IMR-90 (cell line): ENCODE measurements around the gene WDR53. TPM values are rescaled to one million over a fixed set of nuclear protein-coding genes. Genes with fewer than 3 reads are reported as not detected.

Source experiments
- ATAC-seq: fragments of 200-7000 bp; cut with Tn5 transposase; 2 replicates; pipeline ENCODE4 v1.9.1; 2020; ENCODE audit warnings: low read depth, mild to moderate bottlenecking, moderate library complexity
- BruUV-seq: library from RNA; stranded (reverse); fragments of 400-500 nt; replicated peaks from 2 replicates; lab custom pipeline; 2021; lab: Mats Ljungman, UMichigan
- CTCF ChIA-PET: fragments of 300-600 bp; formaldehyde crosslinking; extraction: SDS; loops from one replicate; lab custom pipeline; 2021; ENCODE audit warnings: antibody characterized with exemption; lab: Yijun Ruan, JAX
- POLR2A ChIA-PET: fragments of 300-600 bp; sonication (Branson Sonifier 250); formaldehyde crosslinking; loops from one replicate; lab custom pipeline; 2022; ENCODE audit warnings: antibody characterized with exemption; ENCODE audit not compliant: unreplicated experiment; lab: Charles Lee
- DNase-seq: peaks from one replicate; pipeline ENCODE4 v3.0.0; 2013
- H2AFZ ChIP-seq: replicated peaks from 2 replicates; pipeline ENCODE3; 2013; ENCODE audit warnings: low read length, mild to moderate bottlenecking; ENCODE audit not compliant: poor library complexity
- H2AK5ac ChIP-seq: 2 replicates; pipeline ENCODE4 v1.6.1; 2013; ENCODE audit warnings: low read depth, low read length, inconsistent platforms
- H2AK9ac ChIP-seq: replicated peaks from 2 replicates; pipeline ENCODE3; 2013; ENCODE audit warnings: mild to moderate bottlenecking, low read depth, low read length, moderate library complexity; ENCODE audit not compliant: poor library complexity
- H2BK120ac ChIP-seq: 2 replicates; pipeline ENCODE4 v1.6.1; 2013; ENCODE audit warnings: low read depth, low read length, inconsistent platforms
- H2BK15ac ChIP-seq: 3 replicates; pipeline ENCODE4 v1.6.1; 2013; ENCODE audit warnings: low read depth, low read length, inconsistent platforms
- H2BK20ac ChIP-seq: 2 replicates; pipeline ENCODE4 v1.6.1; 2013; ENCODE audit warnings: low read depth, mild to moderate bottlenecking, inconsistent platforms, low read length, moderate library complexity
- H2BK5ac ChIP-seq: 2 replicates; pipeline ENCODE4 v1.6.1; 2013; ENCODE audit warnings: mild to moderate bottlenecking, low read depth, low read length, inconsistent platforms; ENCODE audit not compliant: poor library complexity, severe bottlenecking
- H3K14ac ChIP-seq: replicated peaks from 2 replicates; pipeline ENCODE4 v1.6.1; 2013; ENCODE audit warnings: low read depth, low read length, inconsistent platforms
- H3K18ac ChIP-seq: 2 replicates; pipeline ENCODE4 v1.6.1; 2013; ENCODE audit warnings: low read depth, low read length, control low read depth
- H3K23ac ChIP-seq: 2 replicates; pipeline ENCODE4 v1.6.1; 2013; ENCODE audit warnings: low read depth, low read length, inconsistent platforms
- H3K27ac ChIP-seq: 2 replicates; pipeline ENCODE4 v1.5.1; 2013; ENCODE audit warnings: mild to moderate bottlenecking, control low read depth, low read length; ENCODE audit not compliant: insufficient read depth
- H3K27me3 ChIP-seq: 2 replicates; pipeline ENCODE4 v1.6.1; 2013; ENCODE audit warnings: low read length; ENCODE audit not compliant: control insufficient read depth, insufficient read depth
- H3K36me3 ChIP-seq: 2 replicates; pipeline ENCODE4 v1.6.1; 2013; ENCODE audit warnings: low read length, mixed read lengths; ENCODE audit not compliant: control insufficient read depth, insufficient read depth
- H3K4ac ChIP-seq: 2 replicates; pipeline ENCODE4 v1.6.1; 2013; ENCODE audit warnings: low read depth, low read length, inconsistent platforms
- H3K4me1 ChIP-seq: 2 replicates; pipeline ENCODE4 v1.6.1; 2013; ENCODE audit warnings: low read length, mixed read lengths; ENCODE audit not compliant: control insufficient read depth, insufficient read depth
- H3K4me2 ChIP-seq: 2 replicates; pipeline ENCODE4 v1.6.1; 2013; ENCODE audit warnings: low read depth, mild to moderate bottlenecking, control low read depth, low read length, moderate library complexity
- H3K4me3 ChIP-seq: 2 replicates; pipeline ENCODE4 v1.5.1; 2013; ENCODE audit warnings: low read depth, mild to moderate bottlenecking, control low read depth, low read length, moderate library complexity; ENCODE audit not compliant: insufficient read depth
- H3K56ac ChIP-seq: 2 replicates; pipeline ENCODE4 v1.6.1; 2013; ENCODE audit warnings: low read length, inconsistent platforms; ENCODE audit not compliant: insufficient read depth; ENCODE audit errors: extremely low read depth
- H3K79me1 ChIP-seq, 2 experiments: 2 replicates each; pipeline ENCODE4 v1.6.1; 2013; ENCODE audit warnings: low read length in 2 of 2, inconsistent platforms in 1 of 2, low read depth in 1 of 2
- H3K9ac ChIP-seq: 2 replicates; pipeline ENCODE4 v1.6.1; 2013; ENCODE audit warnings: low read depth, low read length, control low read depth
- H3K9me1 ChIP-seq: 2 replicates; pipeline ENCODE4 v1.6.1; 2013; ENCODE audit warnings: low read length, inconsistent platforms; ENCODE audit not compliant: insufficient read depth
- H3K9me3 ChIP-seq: 2 replicates; pipeline ENCODE4 v1.6.1; 2013; ENCODE audit warnings: low read length; ENCODE audit not compliant: control insufficient read depth, insufficient read depth
- H4K20me1 ChIP-seq: 2 replicates; pipeline ENCODE4 v1.6.1; 2013; ENCODE audit warnings: low read length, inconsistent platforms; ENCODE audit not compliant: insufficient read depth
- H4K5ac ChIP-seq: 2 replicates; pipeline ENCODE4 v1.6.1; 2013; ENCODE audit warnings: mild to moderate bottlenecking, low read depth, low read length, control low read depth
- H4K8ac ChIP-seq, 2 experiments: 2 replicates each; pipeline ENCODE4 v1.6.1; 2013; ENCODE audit warnings: low read depth in 2 of 2, low read length in 2 of 2, control low read depth in 1 of 2, inconsistent platforms in 1 of 2
- H4K91ac ChIP-seq: 2 replicates; pipeline ENCODE4 v1.6.1; 2013; ENCODE audit warnings: low read depth, low read length, inconsistent platforms; ENCODE audit not compliant: insufficient read depth
- CEBPB ChIP-seq: IDR thresholded peaks from 2 replicates; pipeline ENCODE4 v1.6.1; 2012; ENCODE audit warnings: low read depth, low read length, improper control_type of control experiment
- ELK1 ChIP-seq: fragments of 150-350 bp; IDR thresholded peaks from 2 replicates; pipeline ENCODE4 v1.6.1; 2016; ENCODE audit warnings: low read depth, mild to moderate bottlenecking, low read length, moderate library complexity, borderline replicate concordance
- MAFK ChIP-seq: IDR thresholded peaks from 2 replicates; pipeline ENCODE4 v1.6.1; 2012; ENCODE audit warnings: low read depth, low read length, improper control_type of control experiment
- MAZ ChIP-seq: IDR thresholded peaks from 2 replicates; pipeline ENCODE4 v1.6.1; 2012; ENCODE audit warnings: low read depth, mild to moderate bottlenecking, low read length, improper control_type of control experiment, moderate library complexity, borderline replicate concordance
- POLR2A ChIP-seq: IDR thresholded peaks from 2 replicates; pipeline ENCODE4 v1.6.1; 2012; ENCODE audit warnings: mild to moderate bottlenecking, low read depth, low read length
- RAD21 ChIP-seq: IDR thresholded peaks from 2 replicates; pipeline ENCODE4 v1.6.1; 2012; ENCODE audit warnings: low read length, improper control_type of control experiment
- RCOR1 ChIP-seq: IDR thresholded peaks from 2 replicates; pipeline ENCODE4 v1.6.1; 2012; ENCODE audit warnings: mild to moderate bottlenecking, low read length, improper control_type of control experiment; ENCODE audit not compliant: insufficient replicate concordance
- RFX5 ChIP-seq: IDR thresholded peaks from 2 replicates; pipeline ENCODE4 v1.8.0; 2012; ENCODE audit warnings: low read depth, mild to moderate bottlenecking, low read length, moderate library complexity
- USF2 ChIP-seq: fragments of 150-350 bp; IDR thresholded peaks from 2 replicates; pipeline ENCODE4 v1.6.1; 2017; ENCODE audit warnings: mild to moderate bottlenecking, antibody characterized with exemption, low read length, low read depth
- WGBS, 2 experiments: methylation state at CpG; one replicate each; pipeline versions ENCODE4 v1.1.5 to v1.1.7; 2013; ENCODE audit warnings: missing lambda C conversion rate in 2 of 2; ENCODE audit not compliant: insufficient read length in 1 of 2; ENCODE audit errors: extremely low coverage in 2 of 2; 5-methylcytosine and 5-hydroxymethylcytosine counted together
- dilution Hi-C: fragments of 300-500 bp; cut with HindIII; formaldehyde crosslinking; loops from one replicate; pipeline ENCODE4 v1.14.3; 2018; ENCODE audit warnings: low sequenced_read_pairs; ENCODE audit not compliant: unreplicated experiment
- in situ Hi-C: fragments of 300-500 bp; cut with MboI; formaldehyde crosslinking; loops from 3 replicates; pipeline ENCODE4 v1.14.3; 2019; ENCODE audit warnings: low sequenced_read_pairs, inconsistent platforms, mixed read lengths
- intact Hi-C: fragments of 100-400 bp; cut with micrococcal nuclease; formaldehyde crosslinking; loops from 2 replicates; pipeline ENCODE4 v1.10.0; 2022
- polyA plus RNA-seq, 3 experiments: library from polyadenylated mRNA; depleted of rRNA; stranded (reverse); fragments of >200 nt; gene quantifications; 2 replicates each; pipeline ENCODE4 v1.2.3, GENCODE V29; 2012; ENCODE audit warnings: low replicate concordance in 1 of 3
- total RNA-seq: library from RNA; depleted of rRNA; stranded (reverse); fragments of >200 nt; gene quantifications from 2 replicates; pipeline ENCODE4 v1.2.3, GENCODE V29; 2012

Gene WDR53
- total and polyA plus RNA-seq, 2 of the 4 experiments (the other 2 are of a cell fraction) = 5.7 to 5.9 TPM

GRCh38 chr3:196585044-196585757 is 16.8 kb upstream of the WDR53 start:
- CTCF ChIA-PET = no interaction called here
- BruUV-seq = no TSS peak
- WGBS, 2 experiments = no CpG with 5 or more reads among the region's 3 CpGs

More at GRCh38 chr3:196585044-196585757, 16.8 kb upstream of the WDR53 start:
- Histone ChIP-seq H2BK15ac (no peak overlapping the region), H2AK9ac (no peak overlapping the region), H3K4me1 (no peaks in the 10 kb centered on the region), H2BK120ac (no peak overlapping the region), H3K27me3 (no peaks in the 10 kb centered on the region), H3K14ac (no peak overlapping the region), H3K9me3 (no peaks in the 10 kb centered on the region), H4K5ac (no peak overlapping the region), H4K91ac (no peak overlapping the region), H3K56ac (no peak overlapping the region), H3K4ac (no peak overlapping the region), H3K4me3 (no peak overlapping the region), H3K27ac (no peak overlapping the region), H3K9ac (no peak overlapping the region), H2BK5ac (no peak overlapping the region), H4K20me1 (no peaks in the 10 kb centered on the region), H4K8ac (no peak overlapping the region), H3K79me1 (peaks cover 11 to 12% of the 10 kb centered on the region in 2 experiments; a peak in 2 of 4 replicates), H3K36me3 (peaks cover 9% of the 10 kb centered on the region), H2AFZ (no peak overlapping the region), H3K18ac (no peak overlapping the region), H2AK5ac (no peak overlapping the region), H2BK20ac (no peak overlapping the region), H3K4me2 (no peak overlapping the region), H3K23ac (no peak overlapping the region), H3K9me1 (peaks cover 4% of the 10 kb centered on the region; the same call in 1 of the 2 replicates)
- dilution Hi-C loops = no loop called here
- ATAC-seq (no peak), DNase-seq (no peak)
- POLR2A ChIA-PET = no interaction called here
- in situ Hi-C loops = no loop called here
- no peak for TF ChIP-seq CEBPB
- TF ChIP-seq RCOR1 = no peak
- TF ChIP-seq RAD21 = no peak
- TF ChIP-seq RFX5 = no peak
- no peak for TF ChIP-seq ELK1
- TF ChIP-seq POLR2A = no peak
- TF ChIP-seq USF2 = no peak
- no peak for TF ChIP-seq MAFK
- TF ChIP-seq MAZ = no peak
- intact Hi-C loops = no loop called here
